HG03175 (cell line): Measurements from ENCODE around the gene B3GALNT2.
"Not testable (repeated sequence)": the region's sequence is repeated elsewhere in the genome, so short reads cannot be mapped to it uniquely, and the experiment has no call there.

Experiments used
- ATAC-seq: cut with Tn5 transposase; IDR thresholded peaks from one replicate; pipeline ENCODE4 v1.9.1; 2021; ENCODE audit warnings: mild to moderate bottlenecking, moderate library complexity; ENCODE audit not compliant: unreplicated experiment

Gene B3GALNT2

GRCh38 chr1:235504494-235505222, 406 bp upstream of the B3GALNT2 start:
- ATAC-seq, result peak; percentile 83

- ATAC-seq, result peak; percentile 8
These were observed 690 bp downstream of the B3GALNT2 start for GRCh38 chr1:235503403-235504121.

GRCh38 chr1:235502601-235503402, 1.4 kb downstream of the B3GALNT2 start:
- no peak for ATAC-seq

GRCh38 chr1:235500971-235501540, 3.2 kb downstream of the B3GALNT2 start:
- ATAC-seq, result no peak

- no peak for ATAC-seq
These were observed 8.7 kb downstream of the B3GALNT2 start for GRCh38 chr1:235495551-235495950.

GRCh38 chr1:235495030-235495429, 9.2 kb downstream of the B3GALNT2 start:
- ATAC-seq, result no peak

GRCh38 chr1:235494531-235494930, 9.7 kb downstream of the B3GALNT2 start:
- no peak for ATAC-seq

GRCh38 chr1:235491644-235492043, 12.6 kb downstream of the B3GALNT2 start:
- ATAC-seq, result no peak

- no peak for ATAC-seq
These were observed 17.9 kb downstream of the B3GALNT2 start for GRCh38 chr1:235486321-235486720.

GRCh38 chr1:235485558-235485957, 18.7 kb downstream of the B3GALNT2 start:
- ATAC-seq, result no peak

GRCh38 chr1:235483090-235483489, 21.2 kb downstream of the B3GALNT2 start:
- no peak for ATAC-seq

GRCh38 chr1:235473806-235474205, 30.4 kb downstream of the B3GALNT2 start:
- ATAC-seq, result no peak

- ATAC-seq, result no peak
These were observed 33.4 kb downstream of the B3GALNT2 start for GRCh38 chr1:235470741-235471439.

- not testable (repeated sequence) for ATAC-seq
These were observed 34.4 kb downstream of the B3GALNT2 start for GRCh38 chr1:235469897-235470296.

GRCh38 chr1:235468970-235469369, 35.3 kb downstream of the B3GALNT2 start:
- ATAC-seq, result no peak

GRCh38 chr1:235468004-235468403, 36.2 kb downstream of the B3GALNT2 start:
- no peak for ATAC-seq

- no peak for ATAC-seq
These were observed 39.2 kb downstream of the B3GALNT2 start for GRCh38 chr1:235465066-235465465.

- not testable (repeated sequence) for ATAC-seq
These were observed 41.4 kb downstream of the B3GALNT2 start for GRCh38 chr1:235462832-235463231.

GRCh38 chr1:235461954-235462353, 42.3 kb downstream of the B3GALNT2 start:
- ATAC-seq, result no peak

GRCh38 chr1:235460770-235461169, 43.5 kb downstream of the B3GALNT2 start:
- ATAC-seq, result no peak

GRCh38 chr1:235457856-235458255, 46.4 kb downstream of the B3GALNT2 start:
- not testable (repeated sequence) for ATAC-seq
